Skin of body (tissue), 2 donors: Measurements from ENCODE around the gene COL17A1. TPM values are rescaled to one million over a fixed set of nuclear protein-coding genes. Genes with fewer than 3 reads are reported as not detected.

ENCODE experiments used
- DNase-seq: peaks from one replicate; lab custom pipeline; 2025; lab: John Stamatoyannopoulos, UW
- total RNA-seq: library from RNA; depleted of rRNA; stranded (reverse); fragments of >200 nt; gene quantifications from one replicate; pipeline ENCODE4 v1.2.3, GENCODE V29; 2014

COL17A1 gene
- total RNA-seq, 1 donor from 2014 or later, result 128 TPM

- DNase-seq, result no peak
Observed at GRCh38 chr10:104098358-104098925, 12.8 kb upstream of the COL17A1 start.

DNA sequence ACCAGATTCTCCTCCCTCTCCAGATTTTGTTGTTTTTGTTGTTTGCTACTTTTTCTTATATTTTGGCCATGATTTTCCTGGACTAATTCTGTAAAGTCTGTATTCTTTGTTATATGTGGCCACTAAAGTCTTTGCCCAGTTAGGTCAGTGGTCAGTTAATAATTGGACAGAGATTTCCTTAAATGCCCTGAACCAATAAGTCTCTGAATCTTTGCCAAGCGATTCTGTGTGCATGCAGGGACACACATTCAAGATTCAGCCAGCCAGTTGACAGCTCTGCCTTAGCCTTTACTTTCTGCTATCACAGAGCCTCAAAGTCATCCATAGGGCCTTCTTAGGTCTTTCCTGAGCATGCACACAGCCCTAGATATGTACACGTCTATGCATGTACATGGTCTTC lies 11.0 kb upstream of the COL17A1 start:
- no peak for DNase-seq

DNA sequence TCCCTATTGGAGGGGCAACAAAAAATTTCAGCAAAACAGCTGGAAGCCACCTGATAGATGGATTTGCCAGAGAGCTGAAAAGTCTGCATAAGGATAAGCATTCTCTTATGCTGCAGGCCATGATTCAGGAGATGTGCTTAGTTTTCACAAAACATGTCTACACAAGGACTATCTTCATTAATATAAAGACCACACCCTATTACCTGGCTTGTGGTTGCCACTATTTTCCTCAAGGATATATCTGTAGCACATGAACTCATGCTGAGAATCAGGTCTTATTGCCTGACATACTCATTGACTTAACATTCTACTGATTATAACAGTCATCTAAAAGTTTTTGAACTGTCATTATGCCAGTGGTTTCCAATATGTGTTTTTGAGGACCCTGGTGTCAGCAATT lies 7.1 kb upstream of the COL17A1 start:
- DNase-seq, result no peak

DNA sequence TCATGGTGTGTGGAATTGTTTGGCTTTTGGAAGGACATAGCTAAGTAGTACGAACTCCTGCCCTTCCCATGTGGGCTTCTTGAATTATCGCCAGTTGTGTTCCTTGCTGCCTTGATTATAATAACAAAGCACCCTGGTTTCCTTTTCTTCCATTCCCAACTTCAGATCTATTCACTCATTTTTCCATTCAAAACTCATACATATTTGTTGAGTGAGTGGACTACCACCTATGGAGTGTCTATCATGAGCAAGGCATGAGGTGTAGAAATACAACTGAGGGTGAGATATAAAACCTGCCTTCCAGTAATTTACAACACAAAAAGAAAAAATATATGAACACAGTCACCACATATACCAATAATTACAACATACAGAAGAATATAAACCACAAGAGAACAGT lies 4.9 kb upstream of the COL17A1 start:
- no peak for DNase-seq

- no peak for DNase-seq
Observed at GRCh38 chr10:104089621-104090020, 3.9 kb upstream of the COL17A1 start.

GRCh38 chr10:104088239-104088638 lies 2.6 kb upstream of the COL17A1 start:
- DNase-seq, result no peak

- no peak for DNase-seq
Observed at GRCh38 chr10:104084482-104085142, 1.1 kb downstream of the COL17A1 start.

GRCh38 chr10:104081998-104082397 lies 3.7 kb downstream of the COL17A1 start:
- no peak for DNase-seq

DNA sequence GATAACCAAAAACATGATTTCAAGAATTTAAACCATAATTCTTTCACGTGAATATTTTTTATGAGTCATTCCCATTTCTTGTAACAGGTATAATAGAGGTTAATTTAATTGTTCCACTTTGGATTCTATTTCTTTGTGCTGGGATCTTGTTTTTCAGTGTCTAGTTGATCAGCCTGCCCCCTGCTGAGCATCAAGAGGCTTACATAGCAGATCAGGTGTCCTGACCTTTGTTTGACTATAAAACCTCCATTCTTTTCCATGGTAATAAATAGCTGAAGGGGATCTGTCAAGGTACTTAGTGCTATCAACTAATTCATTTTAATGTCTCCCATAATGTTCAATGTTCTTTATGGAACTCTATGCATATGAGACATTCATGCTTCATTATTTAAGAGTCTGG lies 4.9 kb downstream of the COL17A1 start:
- no peak for DNase-seq

GRCh38 chr10:104077663-104078151 lies 8.0 kb downstream of the COL17A1 start:
- DNase-seq, result no peak

GRCh38 chr10:104077247-104077646 lies 8.4 kb downstream of the COL17A1 start:
- no peak for DNase-seq

DNA sequence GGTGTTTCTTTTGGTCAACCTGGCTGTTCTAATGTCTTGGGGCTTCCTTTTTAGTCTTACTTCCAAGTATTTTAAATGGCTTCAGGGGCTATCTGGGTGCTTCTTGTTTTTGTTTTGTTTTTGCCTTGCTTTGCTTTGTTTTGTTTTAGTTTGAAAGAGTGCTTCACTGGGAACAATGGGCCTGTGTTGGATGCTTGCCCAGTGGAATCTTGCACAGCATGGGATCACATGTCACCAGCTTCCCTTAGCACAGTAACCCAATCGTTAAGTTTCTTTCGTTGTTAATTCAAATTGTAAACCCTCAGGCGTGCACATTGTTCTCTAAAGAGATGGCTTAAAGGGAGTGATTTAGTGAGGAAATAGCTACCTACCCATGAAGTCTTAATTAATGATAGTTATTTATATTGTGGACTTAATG lies 8.9 kb downstream of the COL17A1 start:
- DNase-seq, result peak; percentile 53

DNA sequence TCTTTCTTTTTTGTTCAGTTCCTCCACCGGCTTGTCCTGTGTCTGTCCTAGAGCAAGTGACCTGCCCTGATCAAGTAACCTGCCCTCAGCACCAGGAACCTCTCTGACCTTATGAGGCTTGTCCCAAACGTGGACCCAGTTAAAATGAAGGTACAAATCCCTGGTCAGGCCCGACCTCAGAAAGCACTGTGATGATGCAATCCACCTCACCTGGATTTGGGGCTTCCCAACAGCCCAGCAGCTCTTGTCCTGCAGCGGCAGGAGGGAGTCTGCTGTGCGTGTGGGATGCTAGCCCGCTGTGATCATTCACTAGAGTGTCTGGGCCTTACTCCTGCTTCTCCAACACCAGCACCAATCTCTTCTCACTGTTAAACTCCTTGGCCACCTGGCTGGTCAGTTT lies 11.2 kb downstream of the COL17A1 start:
- DNase-seq, result no peak

DNA sequence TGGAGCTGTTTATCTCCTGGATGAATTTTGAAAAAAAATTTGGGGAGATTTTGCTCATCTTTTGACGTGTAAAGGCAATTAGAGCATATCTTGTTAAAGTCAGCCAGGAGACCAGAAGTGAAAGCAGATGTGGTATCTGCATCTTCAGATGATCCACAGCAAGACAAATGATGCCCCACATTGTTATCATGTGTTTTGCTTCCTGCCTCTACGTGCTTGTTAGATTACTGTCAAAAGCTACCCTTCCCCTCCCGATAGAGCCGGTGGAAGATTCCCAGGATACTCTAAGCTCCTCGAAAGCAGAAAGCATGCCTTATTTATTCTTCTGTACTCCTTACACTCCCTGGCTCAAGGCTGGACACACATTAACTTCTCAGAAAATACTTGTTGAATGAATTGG lies 12.9 kb downstream of the COL17A1 start:
- DNase-seq, result no peak

GRCh38 chr10:104069613-104070012 lies 16.1 kb downstream of the COL17A1 start:
- no peak for DNase-seq

DNA sequence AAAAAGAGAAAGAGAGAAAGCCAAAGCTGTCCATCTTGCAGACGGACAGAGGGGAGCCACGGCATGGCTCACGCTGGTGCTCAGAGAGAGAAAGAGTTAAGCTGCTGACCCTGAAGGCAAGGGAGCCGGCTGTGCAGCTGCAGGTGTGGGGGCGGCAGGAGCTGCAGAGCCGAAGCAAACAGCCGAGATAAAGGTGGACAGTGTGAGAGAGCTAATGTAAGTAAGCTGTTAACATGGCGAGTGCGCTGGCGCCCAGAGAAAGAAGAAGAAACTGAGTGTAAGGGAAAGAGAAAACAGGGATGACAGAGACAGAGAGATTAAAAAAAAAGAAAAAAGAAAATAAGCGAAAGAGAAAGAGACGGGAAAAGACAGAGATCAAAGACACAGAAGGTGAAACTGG lies 18.2 kb downstream of the COL17A1 start:
- DNase-seq, result no peak

- no peak for DNase-seq
Observed at GRCh38 chr10:104066945-104067344, 18.7 kb downstream of the COL17A1 start.

GRCh38 chr10:104065748-104066147 lies 19.9 kb downstream of the COL17A1 start:
- DNase-seq, result no peak

- DNase-seq, result no peak
Observed at GRCh38 chr10:104061196-104061595, 24.5 kb downstream of the COL17A1 start.

DNA sequence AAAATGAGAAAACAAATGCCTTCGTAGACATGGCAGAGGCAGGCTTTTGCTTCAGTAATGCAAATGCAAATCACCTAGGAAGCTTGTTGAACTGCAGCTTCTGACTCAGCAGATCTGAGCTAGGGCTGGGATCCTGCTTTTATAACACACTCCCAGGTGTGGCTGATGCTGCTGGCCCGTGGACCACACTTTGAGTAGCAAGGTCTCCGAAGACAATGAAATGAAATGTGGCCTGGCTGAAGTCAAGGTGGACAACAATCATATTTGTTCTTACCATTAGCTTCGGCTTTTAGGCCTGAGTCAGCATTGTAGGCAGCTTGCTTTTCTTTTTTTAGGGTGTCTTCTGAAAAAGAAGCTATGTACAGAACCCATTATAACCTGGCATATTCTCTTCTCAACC lies 26.3 kb downstream of the COL17A1 start:
- no peak for DNase-seq

GRCh38 chr10:104057717-104058116 lies 28.0 kb downstream of the COL17A1 start:
- DNase-seq, result no peak

GRCh38 chr10:104056619-104057273 lies 28.9 kb downstream of the COL17A1 start:
- no peak for DNase-seq

GRCh38 chr10:104054430-104054829 lies 31.2 kb downstream of the COL17A1 start:
- DNase-seq, result no peak
